ENCODE data around the gene ZNF302.
"Not testable (repeated sequence)": the region's sequence is repeated elsewhere in the genome, so short reads cannot be mapped to it uniquely, and the experiment has no call there.

The ZNF302 gene

DNA sequence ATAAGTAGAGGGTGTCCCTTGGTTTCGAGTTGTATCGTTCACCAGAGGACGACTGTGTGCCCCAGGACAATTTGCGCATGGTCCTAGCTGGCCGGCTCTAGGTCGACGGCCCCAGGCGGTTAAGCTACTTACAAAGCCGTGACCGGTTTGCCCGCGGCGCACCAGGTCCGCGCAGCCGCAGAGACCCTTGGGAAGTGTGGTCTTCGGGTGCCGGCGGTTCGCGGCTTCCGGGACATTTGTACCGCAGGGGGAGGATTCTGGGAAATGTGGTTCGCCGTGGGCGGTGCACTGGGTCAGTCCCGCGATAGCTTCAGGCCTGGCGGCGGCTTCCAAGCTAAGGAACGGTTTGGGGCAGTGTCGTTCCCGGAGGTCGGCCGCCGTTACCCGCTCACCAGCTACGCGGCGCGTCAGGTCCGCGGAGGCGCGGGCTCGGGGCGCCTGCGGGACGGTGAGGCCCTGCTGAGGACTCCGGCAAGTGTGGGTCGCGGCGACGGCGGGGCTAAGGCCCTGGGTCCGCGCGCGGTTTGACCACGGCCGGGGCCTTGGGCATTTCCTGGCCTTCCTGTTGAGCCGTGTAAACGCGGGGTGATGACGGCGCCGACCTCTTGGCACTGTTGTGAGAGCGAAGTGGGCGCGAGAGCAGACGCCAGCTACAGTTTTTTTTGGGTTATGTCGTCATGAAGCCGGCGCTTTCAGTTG, at the start of gene ZNF302:
TSS of gene ZNF302 (plus strand) at position 293 of the 699 bp plus-strand sequence. CDS start 1,127 bp downstream, outside the sequence.
- peak; percentile 86 for DNase-seq (ENCODE audit: low read depth)

DNA sequence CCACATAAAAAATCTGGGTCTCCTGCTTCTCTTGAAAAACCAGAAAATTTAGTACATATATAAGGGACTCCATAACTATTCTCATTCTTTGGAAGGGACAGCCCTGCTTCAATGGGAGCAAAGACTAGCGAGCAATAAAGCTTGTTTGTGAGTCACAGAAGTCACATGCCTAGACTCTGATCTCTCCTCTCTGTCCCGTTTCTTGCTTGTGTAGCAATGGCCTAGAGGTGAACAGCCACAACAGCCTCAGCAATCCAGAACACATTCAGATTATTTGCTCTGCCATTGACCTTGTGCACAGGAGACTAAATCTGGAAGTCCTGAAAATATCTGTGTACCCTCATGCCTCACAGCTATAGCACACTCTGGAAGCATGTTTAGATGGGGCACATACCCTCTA, 43.7 kb upstream of the ZNF302 start:
- DNase-seq (ENCODE audit: low read depth) = no peak

- peak; percentile 20 for DNase-seq (ENCODE audit: low read depth)
Observed at GRCh38 chr19:34639491-34640085, 37.9 kb upstream of the ZNF302 start.

DNA sequence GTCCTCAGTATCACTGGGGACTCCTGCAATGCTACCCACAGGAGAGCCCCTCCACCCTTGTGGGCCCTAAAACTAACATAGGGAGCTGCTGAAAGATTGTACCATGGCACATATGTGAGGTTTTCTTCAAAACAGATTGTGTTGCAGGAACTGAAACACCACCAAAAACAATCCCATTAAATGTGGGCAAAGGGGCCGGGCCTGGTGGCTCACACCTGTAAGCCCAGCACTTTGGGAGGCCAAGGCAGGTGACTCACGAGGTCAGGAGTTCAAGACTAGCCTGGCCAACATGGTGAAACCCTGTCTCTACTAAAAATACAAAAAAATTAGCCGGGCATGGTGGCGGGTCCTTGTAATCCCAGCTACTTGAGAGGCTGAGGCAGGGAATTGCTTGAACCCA, 35.2 kb upstream of the ZNF302 start:
- DNase-seq (ENCODE audit: low read depth) = no peak

DNA sequence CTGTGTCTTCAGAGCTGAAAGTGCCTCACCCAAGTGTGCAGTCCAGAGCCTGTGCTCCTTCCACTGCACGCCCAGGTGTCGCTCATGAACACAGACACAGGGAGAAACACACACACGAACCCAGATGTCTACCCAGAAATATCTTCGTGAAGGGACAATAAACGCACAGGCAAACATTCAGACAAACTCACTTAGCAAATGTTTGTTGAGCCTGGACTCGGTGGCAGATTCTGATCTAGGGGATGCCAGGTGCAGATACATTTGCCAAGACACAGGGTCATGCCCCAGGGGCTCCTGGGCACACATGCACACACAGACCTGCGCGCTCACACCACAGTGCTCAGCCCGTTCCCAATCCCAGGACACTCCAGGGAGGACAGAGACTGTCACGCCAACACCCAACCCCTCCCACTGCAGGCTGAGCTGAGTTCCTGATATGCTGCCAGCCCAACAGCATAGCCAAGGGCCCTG, 32.5 kb upstream of the ZNF302 start:
- no peak for DNase-seq (ENCODE audit: low read depth)

DNA sequence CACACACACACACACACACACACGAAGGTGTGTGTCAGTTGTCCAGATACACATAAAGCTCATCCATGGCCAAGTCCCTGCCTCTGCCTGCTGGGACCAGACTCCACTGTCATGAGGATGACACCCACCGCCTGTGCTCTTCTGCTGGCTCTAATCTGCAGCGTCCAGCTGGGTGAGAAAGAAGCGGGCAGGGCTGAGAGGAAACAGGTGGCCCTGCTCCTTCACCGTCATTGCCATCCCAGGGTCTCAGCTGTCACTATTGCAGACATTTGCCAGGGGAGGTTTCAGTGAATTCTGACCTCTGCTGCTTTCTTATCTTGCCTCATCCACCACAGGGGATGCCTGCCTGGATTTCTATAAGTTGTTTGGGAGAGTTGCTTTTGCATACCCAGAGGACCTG, 31.9 kb upstream of the ZNF302 start:
- no peak for DNase-seq (ENCODE audit: low read depth)

DNA sequence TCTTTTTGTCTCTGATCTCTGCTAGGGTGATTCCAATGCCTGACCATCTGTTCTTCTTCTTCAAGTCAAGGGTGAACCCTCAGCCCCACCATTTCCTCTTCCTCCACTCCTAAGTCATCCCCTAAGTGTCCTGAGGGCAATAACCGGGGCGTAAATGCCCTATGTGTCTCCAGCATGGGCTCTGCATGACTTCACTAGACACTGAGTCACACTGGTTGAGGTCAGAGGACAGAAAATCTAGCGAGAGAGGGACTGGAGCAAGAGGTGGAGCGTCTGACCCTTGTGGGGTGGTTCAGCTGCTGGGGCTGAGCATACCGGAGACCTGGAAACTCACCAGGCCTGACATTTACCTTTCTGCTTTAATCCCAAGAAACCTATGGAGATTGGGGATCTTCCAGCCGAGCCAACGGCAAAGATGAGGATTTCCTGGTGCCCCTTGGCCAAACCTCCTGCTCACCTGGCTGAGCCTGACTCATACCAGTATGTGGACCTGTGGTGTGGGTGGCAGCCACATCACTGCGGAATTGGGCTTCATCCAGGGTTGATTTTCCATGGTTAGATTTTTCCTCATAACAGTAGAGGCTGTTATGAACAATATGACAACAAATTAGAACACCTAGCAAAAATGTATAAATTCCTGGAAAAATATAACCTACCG, 27.5 kb upstream of the ZNF302 start:
- no peak for DNase-seq (ENCODE audit: low read depth)

- no peak for DNase-seq (ENCODE audit: low read depth)
Observed at GRCh38 chr19:34651747-34652146, 25.7 kb upstream of the ZNF302 start.

DNA sequence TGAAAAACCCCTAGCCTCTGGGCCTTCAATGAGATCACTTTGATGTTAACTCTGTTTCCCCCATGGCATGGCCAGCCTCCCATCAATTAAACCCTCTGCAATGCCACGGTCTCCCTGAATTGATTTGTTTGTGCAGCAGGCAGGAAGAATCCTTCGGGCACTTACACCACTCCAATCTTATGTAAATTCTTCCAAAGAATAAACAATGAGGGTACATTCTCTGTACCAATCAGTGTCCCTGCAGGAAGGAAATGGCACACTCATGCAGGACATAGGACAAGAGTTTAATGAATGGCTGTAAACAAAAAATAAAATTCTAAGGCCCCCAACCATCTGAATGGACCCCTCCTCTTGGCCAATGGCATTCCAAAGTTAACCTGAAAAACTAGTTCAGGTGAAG, 22.7 kb upstream of the ZNF302 start:
- no peak for DNase-seq (ENCODE audit: low read depth)

DNA sequence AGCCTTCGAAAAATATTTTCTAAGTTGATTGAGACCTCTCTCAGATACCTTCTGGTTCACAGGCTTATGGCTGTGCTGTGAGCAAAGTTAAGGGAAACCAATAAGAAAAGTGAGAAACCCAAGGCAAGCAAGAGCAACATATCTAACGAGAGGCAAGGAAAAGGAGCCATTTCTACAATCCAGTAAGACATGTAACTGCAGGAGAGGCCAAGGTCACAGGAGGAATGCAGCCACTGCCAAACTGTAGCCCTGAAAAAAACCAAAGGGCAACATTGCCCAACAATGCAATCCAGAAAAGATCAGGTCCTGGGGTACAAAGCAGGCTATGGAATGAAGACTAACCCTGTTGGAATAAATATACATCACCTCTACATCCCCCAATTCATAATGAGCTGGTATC, 21.8 kb upstream of the ZNF302 start:
- no peak for DNase-seq (ENCODE audit: low read depth)

DNA sequence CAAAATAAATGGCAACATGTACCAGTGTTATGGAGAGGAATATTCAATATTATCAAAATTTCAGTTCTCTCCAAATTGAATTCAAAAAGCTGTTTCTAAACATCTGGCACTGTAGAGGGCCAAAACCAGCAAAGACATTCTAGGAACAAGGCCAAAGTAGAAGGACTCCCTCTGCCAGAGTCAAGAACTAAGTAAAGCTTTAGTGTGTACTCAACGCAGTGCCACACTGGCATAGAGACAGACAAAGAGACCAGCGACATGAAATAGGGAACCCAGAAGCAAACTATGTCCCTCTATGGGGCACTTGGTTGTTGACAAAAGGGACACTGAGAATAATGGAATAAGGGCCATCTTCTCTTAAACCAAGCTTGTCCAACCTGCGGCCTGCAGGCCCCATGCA, 16.1 kb upstream of the ZNF302 start:
- DNase-seq (ENCODE audit: low read depth) = no peak

DNA sequence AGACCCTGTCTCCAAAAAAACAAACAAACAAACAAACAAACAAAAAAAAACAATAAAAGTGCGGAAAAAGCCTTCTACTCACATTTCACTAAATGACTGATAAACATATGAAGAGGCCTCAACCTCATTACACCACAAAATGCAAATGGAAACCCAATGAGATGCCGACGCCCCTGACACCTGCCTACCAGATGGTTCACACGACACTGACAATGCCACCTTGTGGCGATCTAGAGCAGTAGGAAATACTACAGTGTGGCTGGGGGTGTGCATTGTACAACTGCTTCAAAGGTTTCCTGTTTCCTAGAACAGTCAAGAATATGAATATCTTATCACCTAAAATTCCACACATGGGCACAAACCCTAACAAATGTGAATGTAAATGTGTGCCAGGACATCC, 14.6 kb upstream of the ZNF302 start:
- no peak for DNase-seq (ENCODE audit: low read depth)

- DNase-seq (ENCODE audit: low read depth) = no peak
Observed at GRCh38 chr19:34664168-34664567, 13.3 kb upstream of the ZNF302 start.

DNA sequence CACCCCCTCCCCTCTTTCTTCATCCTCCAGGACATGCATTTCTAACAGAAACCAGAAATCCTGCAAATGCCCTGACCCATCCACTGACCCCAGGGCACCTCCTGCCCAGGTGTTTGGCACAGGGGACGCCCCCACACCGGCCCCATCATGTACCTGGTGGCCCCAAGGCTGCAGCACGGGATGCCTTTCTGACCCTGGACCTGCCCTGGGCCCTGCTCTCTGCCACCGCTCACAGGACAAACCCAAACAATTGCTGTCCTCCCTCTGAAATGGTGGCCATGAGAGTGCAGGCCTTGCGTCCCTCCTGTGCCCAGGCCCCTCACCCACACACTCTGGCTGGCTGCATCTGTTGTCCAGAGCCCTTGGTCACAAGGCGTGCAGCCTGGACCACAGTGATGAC, 12.6 kb upstream of the ZNF302 start:
- no peak for DNase-seq (ENCODE audit: low read depth)

DNA sequence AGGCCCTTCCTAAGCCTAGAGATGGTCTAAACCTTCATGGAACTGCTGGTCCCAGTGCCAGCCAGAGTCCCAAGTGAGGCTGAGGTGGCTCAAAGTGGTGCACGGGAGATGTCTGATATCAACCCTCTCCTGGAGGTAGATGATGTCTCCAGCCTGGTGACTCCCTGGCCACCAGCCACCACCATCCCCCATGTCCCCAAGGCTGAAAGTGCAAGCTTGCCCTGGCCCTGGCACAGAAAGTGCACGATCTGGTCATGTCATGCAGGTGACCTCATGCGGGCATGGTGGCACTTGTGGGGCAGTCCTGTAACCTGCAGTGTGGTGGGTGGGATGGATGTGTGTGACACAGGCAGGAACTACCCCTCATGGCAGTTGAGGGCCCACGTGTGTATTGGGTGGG, 12.2 kb upstream of the ZNF302 start:
- not testable (repeated sequence) for DNase-seq (ENCODE audit: low read depth)

- no peak for DNase-seq (ENCODE audit: low read depth)
Observed at GRCh38 chr19:34666200-34666957, 11.1 kb upstream of the ZNF302 start.

GRCh38 chr19:34666958-34667265, 10.6 kb upstream of the ZNF302 start:
- DNase-seq (ENCODE audit: low read depth) = no peak

DNA sequence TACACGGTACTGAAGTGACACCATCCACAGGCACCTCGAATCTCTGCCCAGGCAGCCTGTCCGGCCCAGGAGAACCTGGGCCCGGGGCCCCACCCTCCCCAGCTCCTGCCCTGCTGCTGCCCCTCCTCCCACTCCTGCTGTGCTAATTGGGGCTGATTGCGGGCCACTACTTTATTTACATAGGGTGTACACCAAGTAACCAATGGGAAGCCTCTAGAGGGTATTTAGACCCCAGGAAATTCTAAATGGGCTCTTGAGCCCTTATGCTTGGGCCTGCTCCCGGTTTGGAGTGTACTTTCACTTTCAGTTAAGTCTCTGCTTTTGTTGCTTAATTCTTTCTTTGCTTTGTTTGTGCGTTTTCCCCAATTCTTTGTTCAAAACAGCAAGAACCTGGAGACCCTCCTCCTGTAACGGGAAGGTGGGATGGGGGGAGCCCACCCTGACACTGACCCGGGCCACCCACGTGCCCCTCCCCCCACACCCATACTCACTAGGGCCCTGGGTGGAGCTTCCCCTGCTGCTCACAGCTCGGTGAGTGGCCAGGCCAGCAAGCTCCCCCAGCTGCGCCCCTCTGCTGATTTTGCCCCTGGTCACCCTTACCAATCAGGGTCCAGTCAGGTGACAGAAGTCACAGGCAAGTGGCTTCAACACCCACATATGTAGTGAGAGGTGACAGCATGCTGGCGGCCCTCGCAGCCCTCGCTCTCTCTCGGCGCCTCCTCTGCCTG, 10.0 kb upstream of the ZNF302 start:
- DNase-seq (ENCODE audit: low read depth) = peak; percentile 19

- not testable (repeated sequence) for DNase-seq (ENCODE audit: low read depth)
Observed at GRCh38 chr19:34668077-34668689, 9.3 kb upstream of the ZNF302 start.

GRCh38 chr19:34668690-34669089, 8.8 kb upstream of the ZNF302 start:
- not testable (repeated sequence) for DNase-seq (ENCODE audit: low read depth)

DNA sequence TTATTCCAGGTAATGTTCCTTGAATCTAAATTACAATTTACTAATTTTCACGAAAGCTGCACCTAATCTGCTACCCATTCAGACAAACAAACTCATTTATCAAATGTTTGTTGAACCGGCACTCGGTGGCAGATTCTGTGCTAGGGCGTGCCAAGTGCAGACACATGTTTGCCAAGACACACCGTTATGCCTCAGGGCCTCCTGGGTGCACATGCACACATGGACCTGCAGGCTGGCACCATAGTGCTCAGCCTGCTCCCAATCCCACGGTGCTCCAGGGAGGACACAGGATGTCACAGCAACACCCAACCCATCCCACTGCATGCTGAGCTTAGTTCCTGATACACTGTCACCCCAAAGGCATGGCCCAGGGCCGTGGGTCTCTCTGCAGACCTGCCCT, 8.2 kb upstream of the ZNF302 start:
- DNase-seq (ENCODE audit: low read depth) = no peak

- no peak for DNase-seq (ENCODE audit: low read depth)
Observed at GRCh38 chr19:34671972-34672371, 5.5 kb upstream of the ZNF302 start.
